NCI-H1930 (cell line): ENCODE data around the gene RIBC1.
"Not testable (repeated sequence)": the region's sequence is repeated elsewhere in the genome, so short reads cannot be mapped to it uniquely, and the experiment has no call there.

ENCODE experiments used
- DNase-seq, 2 experiments: peaks; one replicate each; lab custom pipeline; 2025; lab: John Stamatoyannopoulos, UW

Gene RIBC1

DNA sequence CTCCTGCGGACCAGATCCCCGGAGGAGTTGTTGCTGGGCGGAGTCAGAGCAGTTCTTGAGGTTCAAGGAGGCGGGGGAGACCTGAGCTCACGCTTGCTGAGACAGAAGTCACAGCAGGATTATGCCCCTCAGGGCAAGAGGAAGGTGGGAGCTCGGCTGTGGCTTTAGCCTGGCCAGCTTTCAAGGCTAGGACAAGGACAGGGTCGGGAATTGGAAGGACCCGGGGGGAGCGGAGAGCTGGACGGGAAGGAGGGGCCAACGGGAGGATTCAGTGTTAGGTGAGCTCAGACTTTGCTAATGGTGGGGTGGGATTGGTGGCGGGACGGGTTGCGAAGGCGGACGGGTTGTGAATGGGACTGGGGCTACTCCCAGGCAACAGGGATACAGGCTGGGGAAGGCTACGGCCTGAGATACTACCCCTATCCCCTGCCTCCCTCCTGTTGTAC lies at the start of gene RIBC1:
RIBC1 (plus strand) TSS at position 13 of the 446 bp plus-strand sequence. CDS start 3,404 bp downstream, outside the sequence.
- peak in 1 of 2 experiments; percentile 16 for DNase-seq

DNA sequence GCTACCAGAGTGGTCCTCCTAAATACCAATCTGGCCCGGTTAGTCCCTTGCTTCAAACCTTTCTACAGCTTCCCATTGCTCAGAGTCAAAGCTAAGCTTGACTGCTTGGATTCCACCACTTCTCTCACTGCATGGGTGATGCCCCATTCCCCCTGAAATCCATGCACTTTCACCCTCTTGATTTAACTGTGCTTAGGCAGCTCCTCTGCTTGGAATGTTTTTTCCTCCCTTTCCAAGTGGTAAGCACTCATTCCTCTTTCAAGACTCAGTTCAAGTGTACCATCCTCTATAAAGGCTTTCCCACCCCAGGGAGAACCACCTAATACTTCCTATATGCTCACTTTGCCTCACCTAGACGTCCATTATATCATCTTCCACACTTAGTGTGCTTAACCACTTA lies 49.4 kb upstream of the RIBC1 start:
- DNase-seq, result no peak

DNA sequence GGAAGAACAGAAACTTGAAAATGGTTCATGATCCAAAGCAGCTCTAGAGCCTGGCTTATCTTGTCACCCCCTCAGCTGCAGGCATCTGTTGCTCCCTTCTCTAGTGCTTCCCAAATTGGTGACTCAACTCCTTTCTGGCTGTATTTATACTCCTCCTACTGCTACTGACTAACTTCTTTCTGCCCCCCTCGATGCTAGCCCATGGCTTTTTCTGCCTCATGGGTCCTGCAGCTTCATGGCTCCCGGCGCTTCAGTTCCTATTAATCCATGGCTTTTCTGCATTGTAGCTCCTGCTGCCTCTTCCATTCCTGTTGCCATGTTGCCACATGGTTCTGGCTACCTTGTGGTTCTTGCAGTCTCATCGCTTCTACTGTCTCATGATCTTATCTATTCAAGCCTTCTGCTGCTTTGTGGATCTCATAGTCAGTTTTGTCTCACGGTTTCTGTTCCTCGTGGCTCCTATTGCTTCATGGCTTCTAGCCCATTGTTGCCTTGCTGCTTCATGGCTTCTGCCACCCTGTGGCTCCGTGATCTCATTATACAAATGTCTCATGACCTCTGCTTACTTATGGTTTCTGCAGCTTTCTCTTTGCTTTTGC lies 48.4 kb upstream of the RIBC1 start:
- no peak for DNase-seq

DNA sequence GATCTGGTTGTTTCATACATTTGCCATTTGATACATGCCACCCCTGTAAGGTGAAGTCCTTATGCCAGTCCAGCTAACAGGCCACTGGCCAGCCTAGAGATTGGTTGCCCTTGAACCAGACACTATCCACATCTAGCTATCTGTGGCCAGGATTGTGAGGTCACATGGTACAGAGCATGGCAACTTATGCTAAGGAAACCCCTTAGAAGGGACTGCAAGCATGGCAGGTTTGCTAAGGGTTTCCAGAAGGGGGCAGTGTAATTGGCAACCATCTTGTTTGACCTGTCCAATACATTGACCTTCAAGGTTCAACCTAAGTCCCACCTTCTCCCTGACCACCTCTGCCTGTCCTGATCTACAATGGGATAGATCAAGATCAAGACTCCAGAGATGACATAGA lies 47.8 kb upstream of the RIBC1 start:
- DNase-seq, result no peak

DNA sequence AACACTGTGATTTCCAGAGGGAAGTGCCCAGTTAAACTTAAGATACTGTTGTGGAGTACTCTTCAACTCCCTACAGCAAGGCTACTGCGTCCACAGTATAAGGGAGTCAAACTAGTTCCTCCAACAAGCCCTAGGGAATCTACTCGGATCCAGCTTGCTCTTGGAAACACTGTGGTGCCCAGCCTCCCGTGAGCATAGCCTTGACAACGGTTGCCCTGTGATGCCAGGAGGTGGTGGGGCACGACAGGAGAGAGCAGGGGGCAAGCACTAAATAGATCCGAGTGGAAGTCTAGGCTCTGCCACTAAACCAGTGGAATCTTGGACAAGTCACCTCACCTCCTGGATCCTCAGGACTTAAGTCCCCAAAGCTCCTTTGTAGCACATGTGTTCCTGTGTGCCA lies 45.8 kb upstream of the RIBC1 start:
- no peak for DNase-seq

DNA sequence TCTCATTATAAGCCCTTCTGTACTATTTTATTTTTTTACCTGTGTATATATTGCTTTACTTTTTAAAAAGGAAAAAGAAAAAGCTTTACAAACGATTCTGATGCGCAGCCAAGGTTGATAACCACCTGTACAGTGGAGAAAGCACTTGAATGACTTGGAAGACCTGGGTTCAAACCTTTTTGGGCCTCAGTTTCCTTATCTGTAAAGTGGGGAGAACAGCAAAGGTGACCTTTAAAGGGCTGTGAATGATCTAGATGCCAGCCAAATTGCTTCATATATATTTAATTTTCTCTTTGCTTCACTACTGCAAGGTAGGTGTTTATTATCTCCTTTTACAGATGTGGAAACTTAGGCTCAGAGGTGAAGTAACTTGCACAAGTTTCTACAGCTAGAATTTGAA lies 45.2 kb upstream of the RIBC1 start:
- no peak for DNase-seq

DNA sequence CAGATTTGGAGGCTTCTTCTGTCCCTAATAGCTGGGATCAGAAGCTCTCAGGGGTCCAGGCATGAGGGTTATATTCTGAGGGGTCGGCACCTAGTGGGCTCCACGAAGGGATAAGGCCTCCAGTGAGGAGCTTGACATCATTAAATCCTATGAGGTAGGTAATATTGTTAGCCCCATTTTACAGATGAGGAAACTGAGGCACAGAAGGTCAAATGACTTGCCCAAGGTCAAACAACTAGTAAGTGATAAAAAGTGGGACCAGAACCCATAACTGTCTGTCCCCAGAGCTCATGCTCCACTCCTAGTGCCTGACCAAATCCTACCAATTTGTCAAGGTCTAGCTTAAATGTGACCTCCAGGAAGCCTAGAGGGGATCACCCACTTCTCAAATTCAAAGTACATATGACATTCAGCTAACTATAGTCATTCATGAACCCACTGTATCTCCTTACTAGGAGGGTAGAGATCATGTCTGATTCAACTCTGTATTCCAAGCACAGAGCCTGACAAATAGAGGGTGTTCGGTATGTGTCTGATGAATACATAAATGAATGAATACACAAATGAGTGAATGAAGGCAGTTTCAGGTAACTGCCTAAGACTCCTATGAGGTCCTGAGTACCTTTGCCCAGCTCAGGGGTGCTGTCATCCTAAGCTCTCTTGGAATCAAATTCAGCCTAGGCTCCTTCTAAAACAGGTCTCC lies 43.5 kb upstream of the RIBC1 start:
- DNase-seq, result no peak

DNA sequence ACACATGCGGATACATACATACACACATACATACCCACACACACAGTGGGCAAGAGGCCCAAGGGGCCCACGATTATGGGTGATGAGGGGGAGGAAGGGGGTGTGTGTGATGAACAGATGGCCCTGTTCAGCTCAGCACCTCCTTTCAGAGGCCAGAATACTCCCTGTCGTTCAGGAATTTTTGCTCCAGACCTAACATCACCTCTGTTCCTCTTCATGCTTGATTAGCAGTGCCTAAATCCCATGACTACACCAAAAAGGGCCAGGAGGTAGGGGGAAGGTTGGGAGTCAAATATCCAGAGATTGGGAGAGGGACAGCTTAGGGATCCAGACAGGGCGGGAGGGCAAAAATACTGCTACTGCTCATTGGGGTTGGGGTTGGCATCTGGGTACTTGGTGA lies 42.9 kb upstream of the RIBC1 start:
- no peak for DNase-seq

DNA sequence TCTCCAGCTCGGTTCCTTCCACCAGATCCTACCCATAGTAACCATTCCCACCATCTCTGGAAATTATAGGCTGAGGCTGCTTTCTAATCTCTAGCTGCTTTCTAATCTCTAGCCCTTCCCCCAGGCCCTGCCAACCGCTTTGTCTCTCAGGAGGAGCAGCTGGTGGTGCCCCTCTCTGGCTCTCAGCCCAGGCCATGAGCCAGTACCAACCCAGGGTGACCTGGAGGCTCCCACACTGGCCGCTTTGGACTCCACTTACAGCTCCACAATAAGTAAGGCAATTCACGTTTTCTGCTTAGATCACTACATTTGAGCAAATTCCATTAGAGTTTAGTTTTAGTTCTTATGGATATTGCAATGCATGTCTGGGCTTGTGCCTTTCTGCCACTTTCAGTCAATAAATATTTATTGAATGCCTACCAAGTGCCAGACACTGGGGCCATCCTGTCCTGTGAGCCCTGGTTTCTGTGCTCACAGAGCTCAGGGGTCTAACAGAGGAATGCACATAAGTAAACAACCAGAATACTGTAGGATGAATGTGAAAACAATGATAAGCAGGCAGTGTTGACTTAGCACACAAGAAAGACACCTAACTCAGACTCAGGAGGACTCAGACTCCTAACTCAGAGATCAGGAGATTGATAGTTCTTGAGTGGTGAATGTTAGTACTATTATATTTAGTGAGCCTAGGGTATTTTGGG lies 39.1 kb upstream of the RIBC1 start:
- DNase-seq, result no peak

DNA sequence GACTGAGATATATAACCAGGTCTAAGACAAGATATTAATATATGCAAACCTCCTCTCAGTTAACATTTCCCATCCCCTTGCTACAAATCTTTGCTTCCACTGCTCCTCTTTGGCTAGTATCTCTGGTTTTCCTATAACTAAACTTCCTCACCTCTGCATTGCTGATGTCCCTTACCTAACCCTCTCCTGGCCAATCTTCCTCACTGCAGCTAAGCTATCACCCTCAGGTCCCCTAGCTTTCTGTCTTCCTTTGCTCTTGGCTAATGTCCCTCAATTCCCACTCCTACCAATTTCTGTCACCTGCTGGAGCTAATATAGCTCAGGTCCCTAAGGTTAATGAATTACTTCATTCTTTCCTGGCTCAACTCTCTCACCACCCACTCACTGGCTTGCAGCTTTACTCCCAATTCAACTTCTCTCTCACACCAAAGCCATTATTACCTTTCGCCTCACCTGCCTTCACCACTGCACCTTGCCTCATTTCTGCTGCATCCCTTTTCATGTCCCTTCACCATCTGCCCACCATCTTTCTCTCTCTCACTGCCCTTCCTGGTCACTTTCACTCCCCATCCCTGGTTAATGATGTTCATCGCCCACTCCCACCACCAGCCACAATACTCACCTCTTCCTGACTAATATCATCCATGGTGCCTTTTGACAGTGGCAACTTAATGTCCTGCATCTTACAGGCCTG lies 26.9 kb upstream of the RIBC1 start:
- DNase-seq, result no peak

DNA sequence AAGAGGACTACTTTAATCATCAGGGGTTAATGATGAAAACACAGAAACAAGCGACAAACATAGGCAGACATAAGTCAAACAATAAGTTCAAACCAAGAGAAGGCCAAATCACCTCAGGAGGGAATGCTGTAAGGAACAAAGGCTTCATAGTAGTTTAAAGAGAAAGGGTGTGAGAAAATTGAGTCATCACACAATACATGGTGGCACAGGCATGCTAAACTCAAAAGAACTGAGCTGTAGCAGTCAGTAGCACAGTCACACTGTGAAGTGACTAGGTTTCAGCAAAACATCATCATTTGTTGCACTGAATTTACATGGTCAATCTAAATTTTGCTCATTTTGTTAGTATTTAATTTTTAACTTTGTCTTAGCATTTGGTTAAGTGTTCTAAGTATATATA lies 24.5 kb upstream of the RIBC1 start:
- DNase-seq, result no peak

DNA sequence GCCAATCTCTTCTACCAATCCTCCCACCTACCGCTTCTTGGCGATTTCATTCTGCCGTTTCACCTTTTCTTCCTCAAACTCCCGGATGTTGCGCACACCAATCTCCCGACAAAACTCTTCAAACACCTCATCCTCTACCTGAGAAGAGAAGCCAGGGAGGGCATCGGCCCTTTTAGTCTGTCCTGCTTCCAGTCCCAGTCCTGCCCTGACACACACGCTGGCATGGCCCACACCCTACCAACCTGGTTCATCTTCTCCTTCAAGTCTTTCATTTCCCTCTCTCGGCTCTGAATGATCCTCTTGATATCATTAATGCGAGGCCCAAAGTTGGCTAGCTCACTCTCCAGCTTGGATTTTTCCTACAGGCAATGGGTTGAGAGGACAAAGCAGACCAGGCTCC lies 19.1 kb upstream of the RIBC1 start:
- no peak for DNase-seq

DNA sequence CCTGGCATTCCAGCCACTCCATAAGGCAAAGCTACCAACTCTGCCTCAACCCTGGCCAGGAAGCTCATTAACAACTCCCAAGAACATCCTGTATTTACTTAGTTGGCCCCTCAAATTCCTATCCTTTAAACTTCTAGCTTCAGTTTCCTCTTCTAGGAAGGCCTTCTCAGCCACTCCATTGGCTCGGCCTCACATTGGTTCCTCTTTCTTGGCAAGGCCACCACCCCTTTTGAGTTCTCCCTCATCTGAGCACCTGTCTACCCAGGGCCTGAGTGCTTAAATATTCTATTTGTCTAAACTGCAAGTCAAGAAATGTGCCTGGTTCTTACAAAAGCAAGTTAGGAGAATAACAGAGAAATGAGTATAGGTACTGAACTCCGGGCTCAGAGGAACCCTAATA lies 10.2 kb upstream of the RIBC1 start:
- no peak for DNase-seq

DNA sequence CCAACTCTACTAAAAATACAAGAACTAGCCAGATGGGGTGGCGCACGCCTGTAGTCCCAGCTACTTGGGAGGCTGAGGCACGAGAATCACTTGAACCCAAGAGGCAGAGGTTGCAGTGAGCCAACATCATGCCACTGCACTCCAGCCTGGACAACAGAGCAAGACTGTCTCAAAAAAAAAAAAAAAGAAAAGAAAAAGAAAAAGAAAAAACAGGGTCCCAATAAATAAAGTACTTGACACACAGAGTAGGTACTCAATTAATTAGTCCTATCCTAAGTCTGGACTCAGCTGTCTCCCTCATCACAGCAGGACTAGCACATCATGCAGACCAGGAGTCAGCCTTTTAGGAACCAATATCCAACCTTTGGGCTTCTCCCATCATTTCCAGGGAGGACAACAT lies 2.3 kb upstream of the RIBC1 start:
- DNase-seq, result not testable (repeated sequence)

DNA sequence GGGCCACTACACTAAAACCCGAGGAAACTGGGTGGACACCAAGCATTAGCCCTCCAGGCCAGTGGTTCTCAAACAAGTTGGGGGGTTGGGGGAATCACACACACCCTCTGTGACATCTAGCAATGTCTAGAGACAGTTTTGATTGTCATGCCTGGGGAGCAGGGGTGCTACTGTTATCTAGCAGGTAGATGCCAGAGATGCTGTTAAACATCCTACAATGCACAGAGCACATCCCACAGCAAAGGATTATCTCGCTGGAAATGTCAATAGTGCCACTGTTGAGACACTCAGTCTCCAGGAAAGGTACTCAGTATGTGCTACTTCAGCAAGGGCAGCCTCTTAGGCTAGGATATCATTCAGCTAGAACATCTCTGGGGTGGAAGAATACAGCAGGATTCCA lies 1.5 kb upstream of the RIBC1 start:
- no peak for DNase-seq

DNA sequence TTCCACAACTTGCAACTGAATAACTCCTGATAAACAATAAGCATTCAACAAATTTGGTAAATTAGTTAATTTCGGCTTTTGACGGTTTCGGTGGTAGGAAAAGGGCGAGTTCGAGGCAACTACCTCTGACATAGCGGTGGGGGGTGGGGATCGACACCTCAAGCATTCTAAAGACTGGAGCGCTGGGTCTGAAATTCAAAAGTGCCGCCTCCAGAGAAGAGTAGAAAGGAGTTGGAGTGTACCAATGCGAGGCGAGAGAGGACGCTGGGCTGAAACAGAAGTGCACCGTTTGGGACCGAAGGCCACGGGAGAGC lies 944 bp upstream of the RIBC1 start:
- DNase-seq, result peak in 1 of 2 experiments; percentile 55

DNA sequence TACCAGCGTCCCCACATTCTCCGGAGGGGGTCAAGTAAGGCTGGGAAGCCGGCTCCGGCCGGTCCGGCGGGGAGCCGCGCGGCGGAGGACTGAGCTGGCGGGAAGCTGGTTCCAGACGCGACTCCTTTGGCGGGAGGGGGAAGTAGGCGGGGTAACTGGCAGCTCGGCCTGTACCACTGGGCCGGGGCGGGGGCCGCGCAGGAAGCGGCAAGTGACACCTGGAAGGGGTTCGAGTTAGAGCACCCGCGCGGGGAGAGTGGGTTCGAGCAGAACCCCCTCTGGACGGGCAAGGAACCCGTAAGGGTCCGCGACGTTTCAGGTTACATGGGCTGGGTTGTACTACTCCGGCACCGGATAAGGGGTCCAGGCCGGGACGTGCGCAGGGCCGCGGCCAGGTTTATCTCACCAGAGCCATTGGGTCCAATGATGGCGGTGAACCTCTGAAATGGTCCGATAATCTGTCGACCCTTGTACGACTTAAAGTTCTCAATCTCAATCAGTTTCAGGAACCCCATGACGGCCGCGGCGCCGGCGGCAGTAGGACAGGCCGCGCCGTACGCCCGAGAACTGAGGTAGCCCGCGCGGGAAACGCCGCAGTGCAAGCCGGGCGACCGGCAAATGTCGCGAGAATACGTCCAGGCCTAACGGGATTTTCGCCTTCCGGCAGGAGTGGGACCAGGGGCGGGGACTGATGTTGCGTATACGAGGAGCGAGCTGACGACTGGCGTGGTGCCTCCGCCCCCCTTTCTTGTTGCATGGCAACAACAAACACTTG lies 400 bp upstream of the RIBC1 start, which contains the start of gene SMC1A:
SMC1A (minus strand) TSS at position 569 of the 775 bp plus-strand sequence; CDS start at position 515, 54 bp downstream.
- peak; percentile 92 to 93 for DNase-seq

DNA sequence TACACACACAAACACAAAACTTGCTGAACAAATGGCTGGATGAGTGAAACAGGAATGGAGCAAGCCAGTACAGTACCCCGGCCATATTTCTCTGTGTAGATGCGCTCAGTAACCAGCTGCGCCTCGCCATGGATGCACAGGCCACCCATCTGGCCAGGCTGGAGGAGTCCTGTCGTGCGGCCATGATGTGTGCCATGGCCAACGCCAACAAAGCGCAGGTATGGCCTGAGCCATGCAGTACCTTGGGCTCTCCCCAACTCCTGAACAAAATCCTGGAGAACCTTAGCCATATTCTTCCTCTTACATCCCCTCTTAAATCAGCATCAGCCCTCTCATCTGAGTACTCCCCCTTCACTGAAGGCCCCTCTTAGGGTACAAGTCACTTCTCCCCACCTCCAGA lies 7.1 kb downstream of the RIBC1 start:
- DNase-seq, result no peak

DNA sequence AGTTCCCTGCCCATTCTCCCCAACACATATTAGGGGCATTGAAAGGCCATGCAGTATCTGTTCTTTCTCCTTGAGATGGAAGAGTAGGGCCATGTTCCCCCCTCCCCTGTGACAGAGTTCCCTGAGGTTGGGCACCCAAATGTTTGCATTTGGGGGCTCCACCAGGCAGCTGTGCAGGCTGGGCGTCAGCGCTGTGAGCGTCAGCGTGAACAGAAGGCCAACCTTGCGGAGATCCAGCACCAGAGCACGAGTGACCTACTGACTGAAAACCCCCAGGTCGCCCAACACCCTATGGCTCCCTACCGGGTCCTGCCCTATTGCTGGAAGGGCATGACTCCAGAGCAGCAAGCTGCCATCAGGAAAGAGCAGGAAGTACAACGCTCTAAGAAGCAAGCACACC lies 7.6 kb downstream of the RIBC1 start:
- no peak for DNase-seq

DNA sequence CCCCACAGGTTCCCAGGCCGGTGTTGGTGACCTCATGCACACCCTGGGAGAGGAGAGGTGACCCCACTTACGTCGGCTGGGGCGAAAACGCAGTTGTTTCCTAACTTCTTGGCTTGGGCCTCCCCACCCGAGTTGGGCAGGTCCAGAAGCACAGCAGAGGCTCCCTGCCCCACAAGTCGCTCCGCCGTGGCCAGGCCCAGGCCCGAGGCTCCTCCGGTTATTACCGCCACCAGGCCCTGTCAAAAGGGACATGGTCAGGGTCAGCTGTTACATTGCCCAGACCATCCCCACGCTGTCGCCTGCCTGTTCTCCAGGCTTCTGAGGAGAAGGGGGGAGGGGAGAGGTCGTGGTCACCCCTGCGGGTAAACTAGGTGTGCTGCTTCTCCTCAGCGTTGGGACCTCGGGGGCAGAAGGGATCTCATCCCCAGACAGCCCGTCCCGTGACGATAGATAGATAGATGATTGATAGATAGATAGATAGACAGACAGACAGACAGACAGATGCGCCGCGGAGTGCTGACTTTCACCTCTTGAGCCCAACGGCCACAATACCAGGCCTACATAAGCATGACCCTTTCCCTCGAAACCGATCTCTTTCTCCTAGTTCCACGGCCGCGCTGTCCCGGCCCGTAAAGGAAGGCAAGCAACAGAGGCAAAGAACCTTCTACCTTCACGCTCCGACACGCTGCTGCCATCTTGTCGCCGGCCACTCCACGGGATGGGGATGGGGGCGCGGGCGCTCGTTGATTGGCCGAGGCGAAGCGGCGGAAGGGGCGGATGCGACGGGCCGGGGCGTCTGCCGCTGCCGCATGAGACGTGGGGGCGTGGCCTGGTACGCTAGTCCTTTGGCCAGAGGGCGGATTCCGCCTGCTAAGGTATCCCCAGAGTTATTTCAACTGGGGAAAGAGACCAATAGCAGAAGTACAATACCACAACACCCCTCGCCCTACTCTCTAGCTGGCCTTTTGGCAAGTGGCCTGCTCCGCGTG lies 11.3 kb downstream of the RIBC1 start, which contains the start of gene HSD17B10:
HSD17B10 (minus strand) TSS at position 720 of the 989 bp plus-strand sequence; CDS start at position 695, 25 bp downstream.
- DNase-seq, result peak; percentile 60 to 82
